ENCODE results near the gene ZNF460. TPM values are rescaled to one million over a fixed set of nuclear protein-coding genes. Genes with fewer than 3 reads are reported as not detected.

ZNF460 gene
- total RNA-seq, 1 experiment from 2014 or later = 54.1 TPM

GRCh38 chr19:57321116-57321515 lies 40.8 kb downstream of the ZNF460 start:
- BruUV-seq (replicated peaks) = no TSS peak
- no peak for DNase-seq
- POLR2A ChIA-PET = no interaction called here
- Mint-ChIP-seq H3K27ac (ENCODE audit: unreplicated experiment) (peak overlapping the region; percentile 55), H3K27me3 (ENCODE audit: insufficient read depth, unreplicated experiment) (no peaks in the 10 kb centered on the region), H3K4me3 (ENCODE audit: unreplicated experiment) (peak overlapping the region; percentile 70), H3K9me3 (ENCODE audit: unreplicated experiment) (no peaks in the 10 kb centered on the region), H3K36me3 (ENCODE audit: insufficient read depth, unreplicated experiment) (peaks cover 10% of the 10 kb centered on the region), H3K4me1 (ENCODE audit: low read depth, unreplicated experiment) (no peaks in the 10 kb centered on the region)
- intact Hi-C loops (cut with micrococcal nuclease; ENCODE audit: unreplicated experiment) = no loop called here
- Histone ChIP-seq H3K4me3 (ENCODE audit: low read depth, low read length) (peak overlapping the region; percentile 47), H3K36me3 (ENCODE audit: control insufficient read depth, insufficient read depth, low read length) (no peaks in the 10 kb centered on the region), H3K27me3 (replicated peaks; ENCODE audit: control insufficient read depth, insufficient read depth, low read length) (no peaks in the 10 kb centered on the region), H3K4me1 (no peaks in the 10 kb centered on the region), H3K9me3 (no peaks in the 10 kb centered on the region)
- TF ChIP-seq CTCF (IDR thresholded peaks at IDR 0.05; ENCODE audit: insufficient read depth in 1 of 2, low read depth in 1 of 2, low read length in 1 of 2, severe bottlenecking in 1 of 2, unreplicated experiment in 1 of 2) = no peak
- CTCF ChIA-PET = no interaction called here

GRCh38 chr19:57321751-57322150 lies 41.5 kb downstream of the ZNF460 start:
- ChIA-PET POLR2A (no interaction called here), CTCF (no interaction called here)
- Histone ChIP-seq H3K4me1 (no peaks in the 10 kb centered on the region), H3K9me3 (no peaks in the 10 kb centered on the region), H3K36me3 (ENCODE audit: control insufficient read depth, insufficient read depth, low read length) (no peaks in the 10 kb centered on the region), H3K27me3 (replicated peaks; ENCODE audit: control insufficient read depth, insufficient read depth, low read length) (no peaks in the 10 kb centered on the region), H3K4me3 (ENCODE audit: low read depth, low read length) (no peak overlapping the region)
- DNase-seq = no peak
- Mint-ChIP-seq H3K9me3 (ENCODE audit: unreplicated experiment) (no peaks in the 10 kb centered on the region), H3K27me3 (ENCODE audit: insufficient read depth, unreplicated experiment) (no peaks in the 10 kb centered on the region), H3K4me1 (ENCODE audit: low read depth, unreplicated experiment) (no peaks in the 10 kb centered on the region), H3K36me3 (ENCODE audit: insufficient read depth, unreplicated experiment) (peaks cover 10% of the 10 kb centered on the region), H3K4me3 (ENCODE audit: unreplicated experiment) (peak overlapping the region; percentile 70), H3K27ac (ENCODE audit: unreplicated experiment) (no peak overlapping the region)
- no peak for TF ChIP-seq CTCF (IDR thresholded peaks at IDR 0.05; ENCODE audit: insufficient read depth in 1 of 2, low read depth in 1 of 2, low read length in 1 of 2, severe bottlenecking in 1 of 2, unreplicated experiment in 1 of 2)
- intact Hi-C loops (cut with micrococcal nuclease; ENCODE audit: unreplicated experiment) = no loop called here
- BruUV-seq (replicated peaks) = no TSS peak

- H3K27me3 Mint-ChIP-seq (ENCODE audit: insufficient read depth, unreplicated experiment) = no peaks in the 10 kb centered on the region
- H3K4me1 ChIP-seq = no peaks in the 10 kb centered on the region
- no peak for DNase-seq
- no peak overlapping the region for H3K4me3 Mint-ChIP-seq (ENCODE audit: unreplicated experiment)
- H3K4me3 ChIP-seq (ENCODE audit: low read depth, low read length) = no peak overlapping the region
- no peak for TF ChIP-seq CTCF (IDR thresholded peaks at IDR 0.05; ENCODE audit: insufficient read depth in 1 of 2, low read depth in 1 of 2, low read length in 1 of 2, severe bottlenecking in 1 of 2, unreplicated experiment in 1 of 2)
- no peaks in the 10 kb centered on the region for H3K4me1 Mint-ChIP-seq (ENCODE audit: low read depth, unreplicated experiment)
- BruUV-seq (replicated peaks) = no TSS peak
- no peaks in the 10 kb centered on the region for H3K27me3 ChIP-seq (replicated peaks; ENCODE audit: control insufficient read depth, insufficient read depth, low read length)
- no peaks in the 10 kb centered on the region for H3K9me3 Mint-ChIP-seq (ENCODE audit: unreplicated experiment)
- peaks cover 10% of the 10 kb centered on the region for H3K36me3 Mint-ChIP-seq (ENCODE audit: insufficient read depth, unreplicated experiment)
- intact Hi-C loops (cut with micrococcal nuclease; ENCODE audit: unreplicated experiment) = no loop called here
- H3K27ac Mint-ChIP-seq (ENCODE audit: unreplicated experiment) = no peak overlapping the region
- no peaks in the 10 kb centered on the region for H3K36me3 ChIP-seq (ENCODE audit: control insufficient read depth, insufficient read depth, low read length)
- CTCF ChIA-PET = no interaction called here
- POLR2A ChIA-PET = no interaction called here
- no peaks in the 10 kb centered on the region for H3K9me3 ChIP-seq
Observed at GRCh38 chr19:57324992-57325391, 44.7 kb downstream of the ZNF460 start.

Data from Caco-2 (cell line).